WTC11 (cell line): ENCODE data around the gene ZDHHC9. TPM values are rescaled to one million over a fixed set of nuclear protein-coding genes. Genes with fewer than 3 reads are reported as not detected.

Source experiments
- ATAC-seq: fragments of 200-7000 bp; cut with Tn5 transposase; 2 replicates; pipeline ENCODE4 v1.10.0; 2021; ENCODE audit warnings: mild to moderate bottlenecking, moderate library complexity
- CTCF ChIA-PET: fragments of 300-600 bp; sonication (Branson Sonifier 250); formaldehyde crosslinking; loops from one replicate; lab custom pipeline; 2021; ENCODE audit warnings: antibody characterized with exemption; lab: Charles Lee
- POLR2A ChIA-PET: fragments of 350-600 bp; sonication (Branson Sonifier 250); formaldehyde crosslinking; loops from one replicate; lab custom pipeline; 2021; ENCODE audit warnings: antibody characterized with exemption; lab: Charles Lee
- DNase-seq: peaks from one replicate; pipeline ENCODE4 v3.0.0; 2021; ENCODE audit warnings: low spot score
- H3K27ac Mint-ChIP-seq: 2 replicates; pipeline ENCODE4 v1.8.0; 2021; ENCODE audit warnings: mixed read lengths
- H3K27me3 Mint-ChIP-seq: 2 replicates; pipeline ENCODE4 v1.8.0; 2021; ENCODE audit warnings: low read depth, mild to moderate bottlenecking, moderate library complexity, mixed read lengths
- H3K36me3 Mint-ChIP-seq: 2 replicates; pipeline ENCODE4 v1.8.0; 2021; ENCODE audit warnings: mixed read lengths
- H3K4me1 Mint-ChIP-seq: 2 replicates; pipeline ENCODE4 v1.8.0; 2022; ENCODE audit warnings: mixed read lengths
- H3K4me3 Mint-ChIP-seq: 2 replicates; pipeline ENCODE4 v1.8.0; 2021; ENCODE audit warnings: mild to moderate bottlenecking, moderate library complexity, mixed read lengths
- H3K9me3 Mint-ChIP-seq: 2 replicates; pipeline ENCODE4 v1.8.0; 2021; ENCODE audit warnings: mixed read lengths
- AFF4 ChIP-seq: sonication (generic); formaldehyde crosslinking; IDR thresholded peaks from 2 replicates; pipeline ENCODE4 v1.8.1; 2023; ENCODE audit warnings: mild to moderate bottlenecking, missing genetic modification reagents, borderline replicate concordance
- ATF3 ChIP-seq: sonication (generic); formaldehyde crosslinking; conservative IDR thresholded peaks from 2 replicates; pipeline ENCODE4 v1.8.1; 2022; ENCODE audit warnings: mild to moderate bottlenecking, missing genetic modification reagents
- CREB1 ChIP-seq: sonication (generic); formaldehyde crosslinking; IDR thresholded peaks from 2 replicates; pipeline ENCODE4 v1.8.0; 2023; ENCODE audit warnings: mild to moderate bottlenecking, missing genetic modification reagents
- CREM ChIP-seq: sonication (generic); formaldehyde crosslinking; IDR thresholded peaks from 2 replicates; pipeline ENCODE4 v1.8.1; 2022; ENCODE audit warnings: mild to moderate bottlenecking, missing genetic modification reagents, moderate library complexity
- EMX1 ChIP-seq: fragments of 250-450 bp; sonication (Bioruptor Pico); IDR thresholded peaks from 2 replicates; pipeline ENCODE4 v1.8.0; 2021; ENCODE audit warnings: mild to moderate bottlenecking
- GRHL2 ChIP-seq: fragments of 250-450 bp; sonication (Bioruptor Pico); IDR thresholded peaks from 2 replicates; pipeline ENCODE4 v1.8.0; 2022; ENCODE audit warnings: mild to moderate bottlenecking, moderate library complexity; ENCODE audit not compliant: insufficient replicate concordance, severe bottlenecking
- HMGA2 ChIP-seq: fragments of 250-450 bp; sonication (Bioruptor Pico); IDR thresholded peaks from 2 replicates; pipeline ENCODE4 v1.4.0; 2021; ENCODE audit warnings: mild to moderate bottlenecking, moderate library complexity
- HMGXB4 ChIP-seq: sonication (generic); formaldehyde crosslinking; IDR thresholded peaks from 2 replicates; pipeline ENCODE4 v1.8.1; 2023; ENCODE audit warnings: mild to moderate bottlenecking, moderate library complexity, missing genetic modification reagents
- JAZF1 ChIP-seq: fragments of 250-450 bp; sonication (Bioruptor Pico); IDR thresholded peaks from 2 replicates; pipeline ENCODE4 v1.9.0; 2021; ENCODE audit warnings: moderate library complexity, mild to moderate bottlenecking, inconsistent platforms
- JUN ChIP-seq: sonication (generic); formaldehyde crosslinking; IDR thresholded peaks from 2 replicates; pipeline ENCODE4 v1.8.0; 2023; ENCODE audit warnings: mild to moderate bottlenecking, missing genetic modification reagents
- KAT7 ChIP-seq: sonication (generic); formaldehyde crosslinking; IDR thresholded peaks from 2 replicates; pipeline ENCODE4 v1.8.1; 2023; ENCODE audit warnings: missing genetic modification reagents, mild to moderate bottlenecking, borderline replicate concordance
- MXD4 ChIP-seq: fragments of 250-450 bp; sonication (Bioruptor Pico); IDR thresholded peaks from 2 replicates; pipeline ENCODE4 v1.8.0; 2021; ENCODE audit warnings: mild to moderate bottlenecking, moderate library complexity, borderline replicate concordance
- NR1H2 ChIP-seq: sonication (generic); formaldehyde crosslinking; IDR thresholded peaks from 2 replicates; pipeline ENCODE4 v1.9.0; 2021; ENCODE audit warnings: mild to moderate bottlenecking, moderate library complexity, missing genetic modification reagents
- NR2C2 ChIP-seq: sonication (generic); formaldehyde crosslinking; IDR thresholded peaks from 2 replicates; pipeline ENCODE4 v1.8.0; 2022; ENCODE audit warnings: mild to moderate bottlenecking, missing genetic modification reagents
- PREB ChIP-seq: sonication (generic); formaldehyde crosslinking; IDR thresholded peaks from 2 replicates; pipeline ENCODE4 v1.8.1; 2022; ENCODE audit warnings: mild to moderate bottlenecking, missing genetic modification reagents, moderate library complexity, borderline replicate concordance
- SMAD3 ChIP-seq: sonication (generic); formaldehyde crosslinking; IDR thresholded peaks from 2 replicates; pipeline ENCODE4 v1.8.0; 2022; ENCODE audit warnings: missing genetic modification reagents, mild to moderate bottlenecking, borderline replicate concordance
- SMAD4 ChIP-seq: sonication (generic); formaldehyde crosslinking; IDR thresholded peaks from 2 replicates; pipeline ENCODE4 v1.8.0; 2022; ENCODE audit warnings: mild to moderate bottlenecking, missing genetic modification reagents
- SP1 ChIP-seq: sonication (generic); formaldehyde crosslinking; conservative IDR thresholded peaks from 2 replicates; pipeline ENCODE4 v1.8.1; 2022; ENCODE audit warnings: missing genetic modification reagents
- TEAD1 ChIP-seq: sonication (generic); formaldehyde crosslinking; IDR thresholded peaks from 2 replicates; pipeline ENCODE4 v1.8.0; 2022; ENCODE audit warnings: mild to moderate bottlenecking, missing genetic modification reagents
- TEAD4 ChIP-seq: sonication (generic); formaldehyde crosslinking; IDR thresholded peaks from 2 replicates; pipeline ENCODE4 v1.8.0; 2022; ENCODE audit warnings: mild to moderate bottlenecking, missing genetic modification reagents
- TP53 ChIP-seq: sonication (generic); formaldehyde crosslinking; IDR thresholded peaks from 2 replicates; pipeline ENCODE4 v1.8.1; 2023; ENCODE audit warnings: mild to moderate bottlenecking, missing genetic modification reagents
- USF1 ChIP-seq: sonication (generic); formaldehyde crosslinking; IDR thresholded peaks from 2 replicates; pipeline ENCODE4 v1.8.0; 2022; ENCODE audit warnings: mild to moderate bottlenecking, missing genetic modification reagents
- ZBTB21 ChIP-seq: sonication (generic); formaldehyde crosslinking; IDR thresholded peaks from 2 replicates; pipeline ENCODE4 v1.8.1; 2023; ENCODE audit warnings: mild to moderate bottlenecking, missing genetic modification reagents, borderline replicate concordance
- ZNF138 ChIP-seq: sonication (generic); formaldehyde crosslinking; conservative IDR thresholded peaks from 2 replicates; pipeline ENCODE4 v1.8.1; 2022; ENCODE audit warnings: mild to moderate bottlenecking, moderate library complexity, missing genetic modification reagents
- ZNF396 ChIP-seq: fragments of 250-450 bp; sonication (Bioruptor Pico); IDR thresholded peaks from 2 replicates; pipeline ENCODE4 v1.8.0; 2021; ENCODE audit warnings: mild to moderate bottlenecking, moderate library complexity, borderline replicate concordance
- ZNF423 ChIP-seq: fragments of 250-450 bp; sonication (Bioruptor Pico); IDR thresholded peaks from 2 replicates; pipeline ENCODE4 v2.1.2; 2022; ENCODE audit warnings: mild to moderate bottlenecking, moderate library complexity
- total RNA-seq: library from RNA; stranded (reverse); gene quantifications from 3 replicates; pipeline ENCODE4 v1.2.3, GENCODE V29; 2021
- TF ChIP-seq, protein P1 (sequence below): sonication (generic); formaldehyde crosslinking; IDR thresholded peaks from 2 replicates; pipeline ENCODE4 v1.8.0; 2023; ENCODE audit warnings: missing genetic modification reagents

Gene ZDHHC9
- total RNA-seq, 1 experiment from 2014 or later, result 25.0 TPM

DNA sequence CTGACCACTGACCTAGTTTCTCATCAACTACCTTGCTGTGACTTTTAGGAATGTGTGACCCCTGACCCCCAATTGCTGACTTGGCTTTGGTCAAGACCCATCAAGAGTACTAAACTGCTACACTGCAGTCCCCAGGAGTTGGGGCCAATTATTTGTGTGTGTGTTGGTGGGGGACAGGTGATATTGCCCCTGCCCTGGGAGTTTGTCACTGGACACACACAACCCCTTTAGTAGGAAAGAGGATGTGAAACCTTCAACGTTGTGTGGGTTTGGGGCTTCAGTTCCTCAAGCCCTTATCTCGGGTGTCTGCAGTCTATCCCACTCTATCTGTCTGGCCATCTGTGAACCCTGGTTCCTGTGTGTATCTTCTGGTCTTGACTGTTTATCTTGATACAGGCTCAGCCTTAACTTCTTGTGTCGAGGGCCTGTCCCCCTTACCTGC is 57.5 kb downstream of the ZDHHC9 start (continued):
- TF ChIP-seq HMGXB4 (CRISPR knock-in tag), result no peak
- TF ChIP-seq ZNF396 (CRISPR knock-in tag), result no peak
- TF ChIP-seq TP53 (CRISPR knock-in tag), result no peak
- no peak for TF ChIP-seq SP1 (CRISPR knock-in tag)
- TF ChIP-seq ATF3, result no peak
- TF ChIP-seq KAT7 (CRISPR knock-in tag), result no peak
- TF ChIP-seq NR1H2 (CRISPR knock-in tag), result no peak
- TF ChIP-seq PREB, result no peak
- TF ChIP-seq EMX1, result no peak
- TF ChIP-seq, protein P1, sequence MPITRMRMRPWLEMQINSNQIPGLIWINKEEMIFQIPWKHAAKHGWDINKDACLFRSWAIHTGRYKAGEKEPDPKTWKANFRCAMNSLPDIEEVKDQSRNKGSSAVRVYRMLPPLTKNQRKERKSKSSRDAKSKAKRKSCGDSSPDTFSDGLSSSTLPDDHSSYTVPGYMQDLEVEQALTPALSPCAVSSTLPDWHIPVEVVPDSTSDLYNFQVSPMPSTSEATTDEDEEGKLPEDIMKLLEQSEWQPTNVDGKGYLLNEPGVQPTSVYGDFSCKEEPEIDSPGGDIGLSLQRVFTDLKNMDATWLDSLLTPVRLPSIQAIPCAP (CRISPR knock-in tag), result no peak
- TF ChIP-seq SMAD3 (CRISPR knock-in tag), result no peak
- TF ChIP-seq, all 79 proteins: peak for 0

DNA sequence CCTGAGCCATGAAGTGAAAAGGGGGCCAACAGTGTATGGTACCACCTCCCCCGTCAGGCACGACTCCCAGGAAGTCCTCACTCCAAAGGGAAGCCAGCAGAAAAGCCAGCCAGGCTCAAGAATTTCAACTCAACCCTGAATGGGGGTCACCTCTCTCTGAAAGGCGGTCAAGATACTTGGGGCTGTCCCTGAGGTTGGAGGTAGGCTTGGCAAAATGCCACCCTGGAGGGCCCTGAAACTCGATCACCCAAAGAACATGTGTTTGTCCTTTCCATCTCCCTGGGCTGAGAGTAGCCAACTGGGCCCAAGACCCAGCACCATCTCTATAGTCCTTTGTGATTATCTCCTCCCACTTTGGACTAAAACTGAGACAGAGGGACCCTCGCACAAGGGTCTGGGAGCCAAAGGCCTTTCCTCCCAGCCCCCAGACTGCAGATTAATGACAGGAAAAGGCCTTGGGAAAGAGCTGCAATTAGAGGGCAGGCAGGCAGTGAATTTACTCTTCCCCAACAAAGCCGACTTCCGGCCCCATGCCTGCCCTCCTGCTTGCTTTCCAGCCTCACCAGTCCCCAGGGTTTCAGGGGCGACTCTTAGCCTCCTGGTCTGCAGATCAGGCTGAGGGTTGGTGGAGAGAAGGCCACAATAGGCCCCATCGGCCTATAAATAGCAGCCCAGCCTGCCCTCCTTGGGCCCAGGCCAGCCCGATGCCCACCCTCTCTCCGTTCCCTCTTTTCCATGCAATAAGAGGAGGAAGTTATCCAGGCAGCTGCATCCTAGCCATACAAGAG is 58.3 kb downstream of the ZDHHC9 start:
- ATAC-seq, result no peak
- no peaks in the 10 kb centered on the region for H3K27me3 Mint-ChIP-seq
- no peaks in the 10 kb centered on the region for H3K36me3 Mint-ChIP-seq
- no peak for TF ChIP-seq ZNF423
- TF ChIP-seq AFF4 (CRISPR knock-in tag), result no peak
- no peak for TF ChIP-seq TEAD1
- TF ChIP-seq NR2C2 (CRISPR knock-in tag), result no peak
- no peak overlapping the region for H3K4me3 Mint-ChIP-seq
- DNase-seq, result no peak
- no peak overlapping the region for H3K27ac Mint-ChIP-seq
- H3K4me1 Mint-ChIP-seq, result no peaks in the 10 kb centered on the region
- POLR2A ChIA-PET, result no interaction called here
- no peaks in the 10 kb centered on the region for H3K9me3 Mint-ChIP-seq
- CTCF ChIA-PET, result no interaction called here

GRCh38 chrX:129784371-129784770 is 59.3 kb downstream of the ZDHHC9 start:
- no peaks in the 10 kb centered on the region for H3K36me3 Mint-ChIP-seq
- no peaks in the 10 kb centered on the region for H3K9me3 Mint-ChIP-seq
- H3K4me1 Mint-ChIP-seq, result no peaks in the 10 kb centered on the region
- no peak overlapping the region for H3K27ac Mint-ChIP-seq
- no peak overlapping the region for H3K4me3 Mint-ChIP-seq
- CTCF ChIA-PET, result no interaction called here
- POLR2A ChIA-PET, result no interaction called here
- ATAC-seq, result no peak
- DNase-seq, result no peak
- no peaks in the 10 kb centered on the region; the same call in 1 of the 2 replicates for H3K27me3 Mint-ChIP-seq
- TF ChIP-seq GRHL2 (no peak), CREB1 (no peak), JUN (CRISPR knock-in tag) (no peak), CREM (CRISPR knock-in tag) (no peak), USF1 (CRISPR knock-in tag) (no peak), TEAD4 (CRISPR knock-in tag) (no peak), ZNF138 (CRISPR knock-in tag) (no peak), MXD4 (CRISPR knock-in tag) (no peak), KAT7 (CRISPR knock-in tag) (no peak), ZBTB21 (CRISPR knock-in tag) (no peak), HMGA2 (no peak), JAZF1 (no peak), SMAD4 (no peak)
